Heart left ventricle (tissue), 16 donors: ENCODE results near the gene RAB11FIP5. TPM values are rescaled to one million over a fixed set of nuclear protein-coding genes. Genes with fewer than 3 reads are reported as not detected.

Source experiments
- ATAC-seq, 4 donors: fragments of 200-7000 bp; cut with Tn5 transposase; one replicate each; pipeline ENCODE4 v1.9.1; 2020 to 2022; ENCODE audit warnings: moderate library complexity in 4 of 4, mild to moderate bottlenecking in 3 of 4, moderate number of reproducible peaks in 1 of 4
- DNase-seq, 5 donors: peaks; one replicate each; pipeline ENCODE4 v3.0.0-alpha.2; 2020
- H3K27ac ChIP-seq, 12 donors: fragments of 200-600 bp; sonication (generic) in 4 of 12; one replicate each; pipeline versions ENCODE4 v1.5.0 to v1.8.0; 2016 to 2022; ENCODE audit warnings: mild to moderate bottlenecking in 2 of 12
- H3K27me3 ChIP-seq, 9 donors: fragments of 200-600 bp; sonication (generic) in 2 of 9; one replicate each; pipeline versions ENCODE4 v1.5.1 to v1.8.0; 2016 to 2022; ENCODE audit warnings: mild to moderate bottlenecking in 3 of 9
- H3K36me3 ChIP-seq, 9 donors: fragments of 200-600 bp; sonication (generic) in 2 of 9; one replicate each; pipeline versions ENCODE4 v1.5.0 to v1.8.0; 2018 to 2022; ENCODE audit warnings: mild to moderate bottlenecking in 2 of 9
- H3K4me1 ChIP-seq, 12 donors: fragments of 200-600 bp; sonication (generic) in 4 of 12; one replicate each; pipeline versions ENCODE4 v1.5.0 to v1.8.0; 2016 to 2022; ENCODE audit warnings: mild to moderate bottlenecking in 3 of 12
- H3K4me3 ChIP-seq, 12 donors: fragments of 200-600 bp; sonication (generic) in 4 of 12; one replicate each; pipeline versions ENCODE4 v1.5.0 to v1.8.0; 2017 to 2022; ENCODE audit warnings: mild to moderate bottlenecking in 9 of 12, moderate library complexity in 4 of 12
- H3K9me3 ChIP-seq, 12 donors: fragments of 200-600 bp; sonication (generic) in 4 of 12; one replicate each; pipeline versions ENCODE4 v1.5.0 to v1.8.0; 2016 to 2022; ENCODE audit warnings: mild to moderate bottlenecking in 1 of 12
- CTCF ChIP-seq, 12 donors: fragments of 200-600 bp; sonication (generic) in 4 of 12; IDR thresholded peaks; one replicate each; pipeline versions ENCODE4 v1.5.0 to v1.8.0; 2018 to 2022; ENCODE audit warnings: antibody characterized with exemption in 12 of 12, mild to moderate bottlenecking in 5 of 12
- POLR2A ChIP-seq, 2 donors: fragments of 450-650 bp; IDR thresholded peaks; one replicate each; pipeline ENCODE4 v1.6.1; 2017; ENCODE audit warnings: antibody characterized with exemption in 2 of 2, mild to moderate bottlenecking in 2 of 2, moderate library complexity in 2 of 2
- WGBS, 4 donors: extraction: QIAGEN DNeasy Blood & Tissue Kit in 2 of 4; methylation state at CpG; one replicate each; pipeline versions ENCODE4 v1.1.5 to v1.1.7; 2013 to 2018; 5-methylcytosine and 5-hydroxymethylcytosine counted together
- intact Hi-C, 10 donors: fragments of 100-400 bp; cut with DNase I; formaldehyde crosslinking; loops; one replicate each; pipeline versions ENCODE4 v1.11.1 to v1.14.2; 2022
- polyA plus RNA-seq, 2 donors: library from polyadenylated mRNA; stranded (reverse); fragments of 200-250 nt; gene quantifications; one replicate each; pipeline ENCODE4 v1.2.3, GENCODE V29; 2013
- total RNA-seq, 9 donors: library from RNA; depleted of rRNA in 2 of 9; stranded (reverse); fragments of >200 nt in 2 of 9; fragmentation: NEBNext Ultra II Directional in 3 of 9; extraction: Animal tissue kit (Norgen Biotek cat#: 25700) in 3 of 9; gene quantifications; one replicate each; pipeline versions ENCODE4 v1.1.0 to v1.2.4, GENCODE V29; 2016 to 2023
- donor health status: ischemic (EF 13 %, LVEDD 7.1; RV severe dilation, severe dysfunction).
- donor health status: healthy with polysubstance abuse.
- donor health status: DM: no; HTN: yes; CAD: no.
- donor health status: DM: no; HTN: no; CAD: no.
- donor health status: ischemic (EF 25% LVEDD 6.9; RV normal size, moderate dysfunction).
- donor health status: ischemic (EF 25% LVEDD 5.7; RV mildly dilated, moderate dysfunction).
- donor health status: healthy.
- donor health status: DM: yes; HTN: yes; CAD: no.
- donor health status: ischemic (EF 35%, LVEDD 5.7; RV mildly dilated, moderate dysfunction).
- donor health status: nonischemic (EF 11% LVEDD 7.7; RV severe dilation, severe dysfunction).
- donor health status: DM: yes; HTN: yes; CAD: no.
- donor health status: PGD.
- donor health status: ischemic (EF 29% LVEDD 5.4; RV normal size, mild dysfunction).
- donor health status: nonischemic (EF 23%, LVEDD 6.1; RV moderate dilation, normal function).

The RAB11FIP5 gene
- total and polyA plus RNA-seq, 11 donors, result 10.7 to 50.7 (median 24.8) TPM

- TF ChIP-seq POLR2A (IDR thresholded peaks at IDR 0.05), result no peak
- TF ChIP-seq CTCF (IDR thresholded peaks at IDR 0.05), result no peak
- WGBS, 4 donors, result 92 to 97% (median 96%) methylated on average over 12 to 14 of the region's 14 CpGs
- no peaks in the 10 kb centered on the region for H3K27me3 ChIP-seq
- no peak overlapping the region for H3K4me3 ChIP-seq
- peak overlapping the region in 7 of 12 donors; percentile 22 to 74 (median 64) for H3K27ac ChIP-seq
- no peak for ATAC-seq
- H3K9me3 ChIP-seq, result no peaks in the 10 kb centered on the region
- no peak for DNase-seq
- H3K36me3 ChIP-seq, result peaks cover 0 to 35% (median 18%) of the 10 kb centered on the region in 9 donors
- intact Hi-C loops, result loop anchor here in 7 of 10 donors (5.0 to 10.0 kb wide), 3 partner anchors 89 to 196 kb away; no protein-coding TSS in a partner anchor
- H3K4me1 ChIP-seq, result peaks cover 3 to 69% (median 36%) of the 10 kb centered on the region in 12 donors
These were observed 24.0 kb downstream of the RAB11FIP5 start for GRCh38 chr2:73088703-73089102.

GRCh38 chr2:73088211-73088610 lies 24.5 kb downstream of the RAB11FIP5 start:
- DNase-seq (no peak), ATAC-seq (no peak)
- Histone ChIP-seq H3K27me3 (no peaks in the 10 kb centered on the region), H3K9me3 (no peaks in the 10 kb centered on the region), H3K27ac (no peak overlapping the region), H3K36me3 (peaks cover 0 to 35% (median 18%) of the 10 kb centered on the region in 9 donors), H3K4me1 (peaks cover under 1 to 64% (median 32%) of the 10 kb centered on the region in 12 donors), H3K4me3 (no peak overlapping the region)
- TF ChIP-seq CTCF (IDR thresholded peaks at IDR 0.05), result no peak
- TF ChIP-seq POLR2A (IDR thresholded peaks at IDR 0.05), result no peak
- intact Hi-C loops, result loop anchor here in 7 of 10 donors (5.0 to 10.0 kb wide), 3 partner anchors 89 to 196 kb away; no protein-coding TSS in a partner anchor
- WGBS, 4 donors, result 89 to 96% (median 95%) methylated on average over 12 of the region's 12 CpGs

- ATAC-seq (no peak), DNase-seq (peak in 1 of 5 donors; percentile 19)
- 70 to 89% (median 81%) methylated on average over 4 of the region's 4 CpGs for WGBS, 4 donors
- Histone ChIP-seq H3K9me3 (no peaks in the 10 kb centered on the region), H3K36me3 (peaks cover 0 to 35% (median 18%) of the 10 kb centered on the region in 9 donors), H3K4me3 (no peak overlapping the region), H3K4me1 (peaks cover 0 to 55% (median 25%) of the 10 kb centered on the region in 12 donors), H3K27ac (no peak overlapping the region), H3K27me3 (no peaks in the 10 kb centered on the region)
- intact Hi-C loops, result loop anchor here in 8 of 10 donors (2.0 to 10.0 kb wide), 5 partner anchors 67 to 195 kb away; no protein-coding TSS in a partner anchor
- TF ChIP-seq CTCF (IDR thresholded peaks at IDR 0.05), result no peak
- TF ChIP-seq POLR2A (IDR thresholded peaks at IDR 0.05), result no peak
These were observed 25.4 kb downstream of the RAB11FIP5 start for GRCh38 chr2:73087311-73087710.

GRCh38 chr2:73085691-73086090 lies 27.1 kb downstream of the RAB11FIP5 start:
- H3K9me3 ChIP-seq, result no peaks in the 10 kb centered on the region
- no peak overlapping the region for H3K4me3 ChIP-seq
- 18 to 21% (median 19%) methylated on average over 6 of the region's 6 CpGs for WGBS, 4 donors
- H3K27ac ChIP-seq, result no peak overlapping the region
- DNase-seq, result peak; percentile 73 to 89 (median 80)
- intact Hi-C loops, result loop anchor here (1.0 to 10.0 kb wide), 9 partner anchors 69 to 193 kb away; no protein-coding TSS in a partner anchor
- TF ChIP-seq CTCF (IDR thresholded peaks at IDR 0.05) (peak; percentile 88 to 99 (median 94)), POLR2A (IDR thresholded peaks at IDR 0.05) (no peak)
- H3K36me3 ChIP-seq, result peaks cover 0 to 35% (median 18%) of the 10 kb centered on the region in 9 donors
- H3K4me1 ChIP-seq, result peaks cover 0 to 40% (median 18%) of the 10 kb centered on the region in 12 donors
- ATAC-seq, result peak; percentile 28 to 80 (median 68)
- H3K27me3 ChIP-seq, result no peaks in the 10 kb centered on the region
